B cell (primary cell): Measurements from ENCODE around the gene ZNF827.

Source experiments
- CTCF ChIP-seq: fragments of 200-600 bp; IDR thresholded peaks from one replicate; pipeline ENCODE4 v1.8.0; 2022; ENCODE audit warnings: antibody characterized with exemption, mild to moderate bottlenecking
- EZH2 ChIP-seq: IDR thresholded peaks from 2 replicates; pipeline ENCODE4 v1.6.1; 2012; ENCODE audit warnings: borderline replicate concordance, low read depth, mild to moderate bottlenecking, moderate library complexity, low read length; ENCODE audit not compliant: insufficient read depth, poor library complexity, severe bottlenecking

GRCh38 chr4:145868637-145869409 lies 69.8 kb downstream of the ZNF827 start:
- no peak for TF ChIP-seq EZH2
- TF ChIP-seq CTCF = no peak
